ENCODE data around the gene NXT1.
"Not testable (repeated sequence)": the region's sequence is repeated elsewhere in the genome, so short reads cannot be mapped to it uniquely, and the experiment has no call there.

NXT1 gene

DNA sequence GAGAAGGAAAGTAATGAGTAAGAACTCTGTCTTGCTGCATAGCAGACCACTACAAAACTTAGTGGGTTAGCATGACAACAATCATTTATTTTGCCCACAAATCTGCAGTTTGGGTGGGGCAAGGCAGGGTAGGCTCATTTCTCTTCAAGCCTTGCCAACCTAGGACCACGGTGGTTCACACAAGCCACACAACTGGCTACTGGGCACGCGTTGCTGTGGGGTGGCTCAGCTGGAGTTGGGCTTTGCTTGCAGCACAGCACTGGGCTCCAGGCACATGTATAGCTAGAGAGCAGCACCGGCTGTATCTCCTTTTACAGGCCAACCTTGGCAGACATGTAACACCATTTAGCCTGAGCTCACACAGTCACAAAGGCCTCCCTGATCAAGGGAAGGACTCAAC, 4.6 kb upstream of the NXT1 start:
- TF ChIP-seq, protein P1, sequence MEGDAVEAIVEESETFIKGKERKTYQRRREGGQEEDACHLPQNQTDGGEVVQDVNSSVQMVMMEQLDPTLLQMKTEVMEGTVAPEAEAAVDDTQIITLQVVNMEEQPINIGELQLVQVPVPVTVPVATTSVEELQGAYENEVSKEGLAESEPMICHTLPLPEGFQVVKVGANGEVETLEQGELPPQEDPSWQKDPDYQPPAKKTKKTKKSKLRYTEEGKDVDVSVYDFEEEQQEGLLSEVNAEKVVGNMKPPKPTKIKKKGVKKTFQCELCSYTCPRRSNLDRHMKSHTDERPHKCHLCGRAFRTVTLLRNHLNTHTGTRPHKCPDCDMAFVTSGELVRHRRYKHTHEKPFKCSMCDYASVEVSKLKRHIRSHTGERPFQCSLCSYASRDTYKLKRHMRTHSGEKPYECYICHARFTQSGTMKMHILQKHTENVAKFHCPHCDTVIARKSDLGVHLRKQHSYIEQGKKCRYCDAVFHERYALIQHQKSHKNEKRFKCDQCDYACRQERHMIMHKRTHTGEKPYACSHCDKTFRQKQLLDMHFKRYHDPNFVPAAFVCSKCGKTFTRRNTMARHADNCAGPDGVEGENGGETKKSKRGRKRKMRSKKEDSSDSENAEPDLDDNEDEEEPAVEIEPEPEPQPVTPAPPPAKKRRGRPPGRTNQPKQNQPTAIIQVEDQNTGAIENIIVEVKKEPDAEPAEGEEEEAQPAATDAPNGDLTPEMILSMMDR (IDR thresholded peaks at IDR 0.05; ENCODE audit: low read depth, low read length, missing control alignments), result no peak
- H3K4me3 ChIP-seq (ENCODE audit: low read depth, low read length), result no peak overlapping the region

DNA sequence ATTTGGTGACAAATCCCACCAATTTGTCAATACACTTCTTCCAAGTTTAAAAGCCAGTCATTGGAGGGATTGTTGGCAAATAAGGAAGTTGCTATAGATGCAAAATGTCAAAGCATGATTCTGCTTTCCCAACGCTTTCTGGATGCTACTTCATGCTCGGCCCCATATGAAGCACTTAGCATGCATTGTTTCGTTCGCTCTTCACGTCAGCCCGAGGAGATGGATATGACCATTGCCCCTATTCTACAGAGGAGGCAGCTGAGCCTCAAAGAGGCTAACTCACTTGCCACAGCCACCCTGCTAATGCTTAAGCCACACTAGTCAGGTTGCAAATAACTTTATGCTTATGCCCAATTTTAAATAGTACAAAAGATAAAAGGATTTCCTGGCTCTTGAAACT, 2.8 kb upstream of the NXT1 start:
- DNase-seq (ENCODE audit: low read depth), result no peak
- H3K4me3 ChIP-seq (ENCODE audit: low read depth, low read length), result no peak overlapping the region
- TF ChIP-seq, protein P1 (IDR thresholded peaks at IDR 0.05; ENCODE audit: low read depth, low read length, missing control alignments), result no peak

More for the DNA sequence above, 4.6 kb upstream of the NXT1 start:
- DNase-seq (ENCODE audit: low read depth), result no peak

DNA sequence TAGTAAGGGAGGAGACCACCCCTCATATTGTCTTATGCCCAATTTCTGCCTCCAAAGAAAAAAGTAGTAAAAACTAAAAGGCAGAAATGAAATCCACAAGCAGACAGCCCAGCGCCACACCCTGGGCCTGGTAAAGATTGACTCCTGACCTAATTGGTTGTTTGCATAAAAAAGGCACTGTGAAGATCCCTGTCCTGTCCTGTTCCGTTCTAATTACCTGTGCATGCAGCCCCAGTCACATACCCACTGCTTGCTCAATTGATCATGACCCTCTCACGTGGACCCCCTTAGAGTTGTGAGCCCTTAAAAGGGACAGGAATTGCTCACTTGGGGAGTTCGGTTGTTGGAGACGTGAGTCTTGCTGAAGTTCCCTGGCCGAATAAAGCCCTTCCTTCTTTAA, 2.1 kb upstream of the NXT1 start:
- H3K4me3 ChIP-seq (ENCODE audit: low read depth, low read length); DNase-seq (ENCODE audit: low read depth): not testable (repeated sequence)

DNA sequence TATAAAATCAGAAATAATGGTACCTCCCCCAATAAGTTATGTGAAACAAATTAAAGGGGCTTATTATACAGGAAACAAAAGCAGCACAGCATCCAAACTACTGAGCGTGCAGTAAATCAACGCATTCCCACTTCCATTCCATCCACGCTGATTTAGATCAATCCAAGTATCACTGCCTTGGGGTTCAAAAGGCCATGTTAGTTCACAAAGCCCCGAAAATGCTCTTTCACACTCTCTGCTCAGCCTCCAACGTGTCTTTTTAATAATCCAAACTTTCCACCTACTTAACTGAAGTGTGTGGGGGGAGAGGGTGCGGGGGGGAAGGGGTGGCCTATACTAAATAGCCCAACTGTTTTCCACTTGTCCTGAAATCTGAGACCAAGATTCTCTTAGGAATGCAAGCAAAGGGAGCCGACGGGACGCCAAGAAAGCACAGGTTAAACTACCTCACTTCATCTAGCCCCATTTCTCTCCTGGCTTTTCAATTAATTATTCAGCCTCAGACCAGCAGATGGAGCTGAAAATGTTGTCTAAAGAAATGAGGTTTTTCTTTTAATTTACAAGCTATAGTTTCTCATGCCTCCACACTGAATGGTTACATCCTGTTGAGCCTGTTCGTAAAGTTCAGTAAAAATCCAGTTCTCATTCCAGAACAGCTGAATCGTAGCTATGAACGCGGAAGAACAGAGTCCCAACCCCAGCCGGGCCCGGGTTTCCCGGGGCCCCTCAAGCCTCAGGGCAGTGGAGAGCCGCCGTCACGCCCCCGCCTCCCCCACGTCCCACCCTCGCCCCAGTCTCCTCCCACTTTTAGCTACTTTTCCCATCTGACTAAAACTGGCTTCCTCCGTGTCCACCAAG, 1.0 kb upstream of the NXT1 start:
- no peak for DNase-seq (ENCODE audit: low read depth)

DNA sequence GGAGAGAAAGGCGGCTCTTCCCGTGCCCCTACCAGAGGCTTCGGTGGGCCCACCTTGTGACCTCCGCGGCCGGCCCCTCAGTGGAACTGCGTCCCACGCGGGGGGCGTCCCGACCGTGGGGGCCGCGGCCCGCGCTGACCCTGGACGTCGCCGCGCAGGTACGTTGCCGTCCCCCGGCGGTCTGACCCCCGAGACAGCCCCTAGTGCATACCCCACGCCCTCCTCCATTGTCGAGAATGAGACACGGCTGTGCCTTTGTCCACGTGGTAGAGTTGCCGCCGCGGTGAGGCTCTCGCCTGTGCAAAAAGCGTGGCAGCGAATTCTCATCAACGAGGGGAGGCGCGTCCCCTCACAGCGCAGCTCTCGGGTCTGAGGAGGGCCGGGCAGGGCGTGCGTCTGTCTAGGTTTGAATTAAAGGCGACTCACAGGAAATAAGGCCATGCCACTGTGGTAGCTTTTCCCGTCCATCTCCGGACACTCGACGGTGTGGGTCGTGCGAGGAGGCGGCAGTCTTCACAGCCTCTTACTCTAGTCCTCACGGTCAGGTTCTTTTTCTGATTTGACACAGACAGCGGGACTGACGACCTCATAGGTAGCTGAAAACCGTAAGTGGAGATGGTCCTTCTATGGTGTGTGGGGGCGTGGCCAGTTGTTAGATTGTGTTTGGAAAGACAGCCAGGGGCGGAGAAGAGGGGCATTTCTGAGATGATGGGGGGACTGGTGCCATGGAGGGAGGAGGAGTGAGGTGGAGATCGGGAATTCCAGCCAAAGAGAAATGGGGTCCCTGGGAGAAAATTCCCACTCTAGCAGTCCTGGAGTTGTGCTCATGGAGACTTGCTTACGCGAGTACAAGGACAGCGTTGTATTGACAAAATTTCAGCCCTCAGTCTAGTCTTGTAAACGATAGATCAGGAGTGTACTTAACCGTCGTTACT, 580 bp downstream of the NXT1 start:
- no peak for DNase-seq (ENCODE audit: low read depth)
- peak overlapping the region; percentile 94 for H3K4me3 ChIP-seq (ENCODE audit: low read depth, low read length)
- TF ChIP-seq, protein P1 (IDR thresholded peaks at IDR 0.05; ENCODE audit: low read depth, low read length, missing control alignments), result no peak

More for the DNA sequence above, 1.0 kb upstream of the NXT1 start:
- peak overlapping the region; percentile 94 for H3K4me3 ChIP-seq (ENCODE audit: low read depth, low read length)
- TF ChIP-seq, protein P1 (IDR thresholded peaks at IDR 0.05; ENCODE audit: low read depth, low read length, missing control alignments), result peak; percentile 46

DNA sequence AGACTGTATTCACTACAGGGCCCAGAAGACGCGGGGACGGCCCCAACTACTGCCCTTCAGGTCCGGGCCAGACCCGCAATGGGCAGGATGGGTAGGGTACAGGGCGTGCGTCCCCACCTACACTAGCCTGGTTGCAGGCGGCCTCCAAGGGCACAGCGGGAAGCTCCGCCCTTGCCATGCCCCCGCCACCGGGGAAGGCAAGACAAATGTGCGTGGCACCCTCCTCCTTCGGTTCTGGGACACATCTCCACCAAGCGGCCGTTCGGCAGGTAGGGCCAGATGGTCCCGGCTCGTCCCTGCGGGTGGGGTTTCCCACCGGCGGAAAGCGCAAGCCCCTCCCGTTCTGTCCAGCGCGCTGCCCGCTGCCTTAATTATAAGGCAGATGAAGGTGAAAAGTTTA, 5.6 kb downstream of the NXT1 start:
- TF ChIP-seq, protein P1 (IDR thresholded peaks at IDR 0.05; ENCODE audit: low read depth, low read length, missing control alignments), result no peak
- no peak overlapping the region for H3K4me3 ChIP-seq (ENCODE audit: low read depth, low read length)

More for the DNA sequence above, 5.6 kb downstream of the NXT1 start:
- no peak for DNase-seq (ENCODE audit: low read depth)

Measured in GM12864 (cell line).